ENCODE measurements around the gene ZNF831.

The ZNF831 gene

DNA sequence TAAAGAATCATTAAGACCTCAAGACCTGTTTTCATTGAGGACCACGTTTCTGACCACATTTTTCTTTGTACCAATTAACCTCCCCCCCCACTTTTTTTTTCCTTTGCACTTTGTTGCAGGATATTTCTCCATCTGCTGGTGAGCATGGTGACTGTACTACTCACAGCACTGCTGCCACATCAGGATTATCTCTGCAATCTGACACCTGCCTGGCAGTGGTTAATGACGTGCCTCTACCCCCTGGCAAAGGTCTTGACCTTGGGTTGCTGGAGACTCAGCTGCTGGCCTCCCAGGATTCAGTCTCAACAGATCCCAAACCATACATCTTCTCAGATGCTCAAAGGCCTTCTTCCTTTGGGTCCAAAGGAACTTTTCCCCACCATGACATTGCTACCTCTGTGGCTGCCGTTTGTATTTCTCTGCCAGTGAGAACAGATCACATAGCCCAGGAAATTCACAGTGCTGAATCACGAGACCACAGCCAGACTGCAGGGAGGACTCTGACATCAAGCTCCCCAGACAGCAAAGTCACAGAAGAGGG, 90.2 kb downstream of the ZNF831 start:
- H3K4me3 ChIP-seq (ENCODE audit: low read depth, low read length) = no peak overlapping the region
- DNase-seq (ENCODE audit: low read depth) = no peak
- TF ChIP-seq, protein P1, sequence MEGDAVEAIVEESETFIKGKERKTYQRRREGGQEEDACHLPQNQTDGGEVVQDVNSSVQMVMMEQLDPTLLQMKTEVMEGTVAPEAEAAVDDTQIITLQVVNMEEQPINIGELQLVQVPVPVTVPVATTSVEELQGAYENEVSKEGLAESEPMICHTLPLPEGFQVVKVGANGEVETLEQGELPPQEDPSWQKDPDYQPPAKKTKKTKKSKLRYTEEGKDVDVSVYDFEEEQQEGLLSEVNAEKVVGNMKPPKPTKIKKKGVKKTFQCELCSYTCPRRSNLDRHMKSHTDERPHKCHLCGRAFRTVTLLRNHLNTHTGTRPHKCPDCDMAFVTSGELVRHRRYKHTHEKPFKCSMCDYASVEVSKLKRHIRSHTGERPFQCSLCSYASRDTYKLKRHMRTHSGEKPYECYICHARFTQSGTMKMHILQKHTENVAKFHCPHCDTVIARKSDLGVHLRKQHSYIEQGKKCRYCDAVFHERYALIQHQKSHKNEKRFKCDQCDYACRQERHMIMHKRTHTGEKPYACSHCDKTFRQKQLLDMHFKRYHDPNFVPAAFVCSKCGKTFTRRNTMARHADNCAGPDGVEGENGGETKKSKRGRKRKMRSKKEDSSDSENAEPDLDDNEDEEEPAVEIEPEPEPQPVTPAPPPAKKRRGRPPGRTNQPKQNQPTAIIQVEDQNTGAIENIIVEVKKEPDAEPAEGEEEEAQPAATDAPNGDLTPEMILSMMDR (IDR thresholded peaks at IDR 0.05; ENCODE audit: insufficient read depth, low read depth, low read length, missing control alignments) = no peak

DNA sequence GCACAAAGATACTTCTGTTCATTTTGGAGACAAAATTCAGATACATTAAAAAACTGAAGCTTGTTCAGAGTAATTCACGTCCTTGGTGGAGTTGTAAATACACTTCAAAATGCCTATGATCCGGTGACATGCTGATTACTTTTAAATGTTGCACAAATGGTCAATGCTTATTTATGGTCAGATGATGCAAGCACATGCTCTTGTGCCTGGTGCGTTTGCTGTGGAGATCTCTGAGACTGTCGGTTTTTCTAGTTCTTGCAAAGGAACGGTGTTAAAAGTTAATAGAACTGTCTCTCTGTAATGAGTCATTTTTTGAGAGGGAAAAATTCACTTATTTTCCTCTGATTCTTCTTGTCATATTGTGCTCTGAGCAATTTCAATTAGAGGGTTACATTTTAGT, 91.6 kb downstream of the ZNF831 start:
- H3K4me3 ChIP-seq (ENCODE audit: low read depth, low read length) = no peak overlapping the region
- TF ChIP-seq, protein P1 (IDR thresholded peaks at IDR 0.05; ENCODE audit: insufficient read depth, low read depth, low read length, missing control alignments) = no peak
- no peak for DNase-seq (ENCODE audit: low read depth)

DNA sequence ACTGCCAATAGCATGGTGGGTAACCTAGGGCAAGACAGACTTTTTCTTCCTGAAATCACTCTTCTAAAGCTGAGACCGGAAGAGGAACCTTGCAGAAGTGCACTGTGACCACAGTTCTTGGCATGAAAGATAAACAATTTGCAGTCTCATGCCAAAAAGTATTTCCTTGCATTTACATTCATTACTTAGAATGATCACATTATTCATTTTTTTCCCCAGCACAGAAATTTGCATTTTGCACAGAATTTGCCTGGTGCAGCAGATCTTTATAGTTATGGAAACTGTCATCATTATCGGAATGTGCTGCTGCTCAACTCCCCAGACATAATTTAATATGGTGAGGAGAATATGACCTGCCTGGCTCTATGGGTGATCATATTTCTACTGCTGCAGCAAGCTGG, 94.6 kb downstream of the ZNF831 start:
- DNase-seq (ENCODE audit: low read depth) = no peak
- TF ChIP-seq, protein P1 (IDR thresholded peaks at IDR 0.05; ENCODE audit: insufficient read depth, low read depth, low read length, missing control alignments) = no peak
- H3K4me3 ChIP-seq (ENCODE audit: low read depth, low read length) = no peak overlapping the region

DNA sequence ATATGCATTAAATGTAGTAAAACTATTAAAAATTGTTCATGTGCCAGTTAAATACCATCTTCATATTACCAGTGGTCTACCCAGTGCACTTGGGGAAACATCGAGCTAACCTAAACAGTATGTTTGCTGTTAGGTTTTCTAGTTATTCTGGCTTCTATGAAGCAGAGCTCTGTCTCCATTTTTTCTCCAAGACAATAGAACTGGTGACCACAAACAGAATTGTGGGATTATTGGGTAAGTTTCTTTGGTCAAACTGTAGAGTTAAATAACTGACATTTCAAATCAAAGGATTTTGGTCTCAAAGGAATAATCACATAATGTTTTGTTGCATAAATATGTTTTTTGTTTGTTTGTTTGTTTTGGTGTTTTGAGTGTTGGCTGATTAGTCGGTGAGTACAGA, 96.3 kb downstream of the ZNF831 start:
- no peak for DNase-seq (ENCODE audit: low read depth)
- TF ChIP-seq, protein P1 (IDR thresholded peaks at IDR 0.05; ENCODE audit: insufficient read depth, low read depth, low read length, missing control alignments) = no peak
- H3K4me3 ChIP-seq (ENCODE audit: low read depth, low read length) = no peak overlapping the region

DNA sequence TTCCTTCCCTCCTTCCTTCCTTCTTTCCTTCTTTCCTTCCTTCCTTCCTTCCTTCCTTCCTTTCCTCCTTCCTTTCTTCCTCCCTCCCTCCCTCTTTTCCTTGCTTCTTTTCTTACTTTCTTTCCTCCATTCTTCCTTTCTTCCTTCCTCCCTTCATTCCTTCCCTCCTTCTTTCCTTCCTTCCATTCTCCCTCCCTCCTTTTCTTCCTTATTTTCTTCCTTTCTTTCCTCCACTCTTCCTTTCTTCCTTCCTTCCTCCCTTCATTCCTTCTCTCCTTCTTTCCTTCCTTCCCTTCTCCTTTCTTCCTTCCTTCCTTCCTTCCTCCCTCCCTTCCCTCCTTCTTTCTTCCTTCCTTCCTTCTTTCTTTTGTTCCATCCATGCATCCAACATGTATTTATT, 101.7 kb downstream of the ZNF831 start:
- H3K4me3 ChIP-seq (ENCODE audit: low read depth, low read length) = no peak overlapping the region
- DNase-seq (ENCODE audit: low read depth) = no peak
- TF ChIP-seq, protein P1 (IDR thresholded peaks at IDR 0.05; ENCODE audit: insufficient read depth, low read depth, low read length, missing control alignments) = no peak

DNA sequence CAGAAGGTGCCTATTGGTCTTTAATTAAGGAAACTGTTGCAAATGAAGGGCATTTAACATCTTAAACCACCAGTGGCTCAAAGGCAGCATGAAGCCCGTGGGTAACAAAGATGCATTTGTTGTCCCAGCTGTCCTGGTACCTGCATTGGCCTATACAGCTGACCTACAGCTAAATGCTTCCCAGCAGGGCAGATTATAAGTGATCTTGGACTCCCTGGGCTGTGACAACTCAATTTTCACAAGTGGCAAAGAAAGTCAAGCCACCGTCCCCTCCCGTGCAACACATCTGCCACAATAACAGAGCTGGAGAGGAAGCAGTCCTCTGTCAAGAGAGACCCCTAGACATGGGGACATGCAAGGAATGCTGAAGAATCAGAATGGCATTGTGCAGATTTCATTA, 105.2 kb downstream of the ZNF831 start:
- DNase-seq (ENCODE audit: low read depth) = no peak
- no peak overlapping the region for H3K4me3 ChIP-seq (ENCODE audit: low read depth, low read length)
- TF ChIP-seq, protein P1 (IDR thresholded peaks at IDR 0.05; ENCODE audit: insufficient read depth, low read depth, low read length, missing control alignments) = no peak

DNA sequence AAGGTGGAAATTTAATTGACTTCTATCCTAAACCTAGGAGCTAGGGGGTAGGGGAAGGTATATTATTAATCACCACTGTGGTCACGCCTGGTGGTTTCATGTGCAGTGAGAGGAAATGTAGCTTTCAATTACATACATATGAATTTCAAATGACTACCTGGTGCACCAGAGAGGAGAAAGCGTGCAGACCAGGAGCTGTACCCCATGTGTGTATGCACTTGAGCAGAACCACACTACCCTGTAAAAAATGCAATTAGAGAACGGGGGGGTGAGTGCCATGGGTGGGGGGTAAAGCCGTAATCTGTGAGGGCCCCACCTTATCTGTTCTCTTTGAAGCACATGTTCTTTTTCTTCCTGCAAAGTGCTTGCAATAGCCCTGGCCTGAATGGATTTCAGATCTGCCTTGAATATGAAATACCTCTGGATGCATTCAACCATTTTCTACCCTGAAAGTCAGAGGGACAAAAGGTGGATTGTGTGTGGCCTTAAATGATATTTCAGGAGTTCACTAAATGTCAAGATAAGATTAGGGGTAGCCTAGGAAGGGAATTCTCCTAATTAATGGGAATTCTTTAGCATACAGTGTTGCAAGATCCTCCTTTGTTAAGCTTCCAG, 105.9 kb downstream of the ZNF831 start:
- no peak overlapping the region for H3K4me3 ChIP-seq (ENCODE audit: low read depth, low read length)
- no peak for DNase-seq (ENCODE audit: low read depth)
- TF ChIP-seq, protein P1 (IDR thresholded peaks at IDR 0.05; ENCODE audit: insufficient read depth, low read depth, low read length, missing control alignments) = no peak

All from GM12865 (cell line).